MM.1S (cell line): ENCODE data around the gene PCCA.

Source experiments
- DNase-seq: peaks from one replicate; pipeline ENCODE4 v3.0.0-alpha.2; 2015
- H2AFZ ChIP-seq: fragments of 300-600 bp; sonication (generic); 2 replicates; pipeline ENCODE4 v1.6.0; 2016; ENCODE audit warnings: antibody characterized with exemption, low read length
- H3F3A ChIP-seq: fragments of 300-600 bp; sonication (generic); 2 replicates; pipeline ENCODE4 v1.6.1; 2016; ENCODE audit warnings: mild to moderate bottlenecking, antibody characterized with exemption, low read length, moderate library complexity, mixed read lengths; ENCODE audit not compliant: insufficient read depth
- H3K27ac ChIP-seq: fragments of 300-600 bp; sonication (generic); 2 replicates; pipeline ENCODE4 v1.5.1; 2016; ENCODE audit warnings: mild to moderate bottlenecking, low read length
- H3K27me3 ChIP-seq: fragments of 300-600 bp; sonication (generic); replicated peaks from 2 replicates; pipeline ENCODE4 v1.6.0; 2016; ENCODE audit warnings: low read length; ENCODE audit not compliant: insufficient read depth
- H3K36me3 ChIP-seq: fragments of 300-600 bp; sonication (generic); replicated peaks from 2 replicates; pipeline ENCODE4 v1.6.1; 2016; ENCODE audit warnings: mild to moderate bottlenecking, low read length, mixed read lengths; ENCODE audit not compliant: insufficient read depth
- H3K4me1 ChIP-seq: fragments of 300-600 bp; sonication (generic); 2 replicates; pipeline ENCODE4 v1.6.1; 2016; ENCODE audit warnings: low read length, mixed read lengths
- H3K4me2 ChIP-seq: fragments of 300-600 bp; sonication (generic); 2 replicates; pipeline ENCODE4 v1.6.0; 2016; ENCODE audit warnings: low read depth, low read length
- H3K4me3 ChIP-seq: fragments of 300-600 bp; sonication (generic); 2 replicates; pipeline ENCODE4 v1.5.1; 2016; ENCODE audit warnings: low read length, mixed read lengths
- H3K79me2 ChIP-seq: fragments of 300-600 bp; sonication (generic); 2 replicates; pipeline ENCODE4 v1.6.1; 2016; ENCODE audit warnings: mixed run types, low read length, mixed read lengths
- H3K9ac ChIP-seq: fragments of 300-600 bp; sonication (generic); 2 replicates; pipeline ENCODE4 v1.6.1; 2016; ENCODE audit warnings: low read length, mixed read lengths
- H3K9me2 ChIP-seq: fragments of 300-600 bp; sonication (generic); replicated peaks from 2 replicates; pipeline ENCODE4 v1.6.1; 2016; ENCODE audit warnings: mild to moderate bottlenecking, low read length, mixed read lengths; ENCODE audit not compliant: insufficient read depth
- H3K9me3 ChIP-seq: fragments of 300-600 bp; sonication (generic); replicated peaks from 2 replicates; pipeline ENCODE4 v1.6.1; 2016; ENCODE audit warnings: mild to moderate bottlenecking, low read length, mixed read lengths; ENCODE audit not compliant: insufficient read depth
- H4K20me1 ChIP-seq: fragments of 300-600 bp; sonication (generic); 2 replicates; pipeline ENCODE4 v1.6.1; 2016; ENCODE audit warnings: mild to moderate bottlenecking, low read length, moderate library complexity, mixed read lengths; ENCODE audit not compliant: insufficient read depth
- CTCF ChIP-seq: fragments of 300-600 bp; sonication (generic); IDR thresholded peaks from 2 replicates; pipeline ENCODE4 v1.5.1; 2016; ENCODE audit warnings: antibody characterized with exemption, low read length, mixed read lengths
- EZH2 ChIP-seq: fragments of 300-600 bp; sonication (generic); optimal IDR thresholded peaks from 2 replicates; pipeline ENCODE3; 2017; ENCODE audit warnings: low read depth, mild to moderate bottlenecking, antibody characterized with exemption, low read length, mixed read lengths
- EZH2phosphoT487 ChIP-seq: fragments of 300-600 bp; sonication (generic); IDR thresholded peaks from 2 replicates; pipeline ENCODE4 v1.6.1; 2018; ENCODE audit warnings: antibody characterized with exemption, low read length

The PCCA gene

GRCh38 chr13:100470866-100471505 lies 382.1 kb downstream of the PCCA start:
- no peaks in the 10 kb centered on the region for H3K27me3 ChIP-seq
- no peak overlapping the region for H3K27ac ChIP-seq
- H3K4me3 ChIP-seq: no peak overlapping the region
- H3K9me3 ChIP-seq: no peaks in the 10 kb centered on the region
- TF ChIP-seq CTCF (no peak), EZH2phosphoT487 (no peak), EZH2 (no peak)
- no peaks in the 10 kb centered on the region for H3F3A ChIP-seq
- H3K36me3 ChIP-seq: no peaks in the 10 kb centered on the region
- H3K79me2 ChIP-seq: no peaks in the 10 kb centered on the region
- no peaks in the 10 kb centered on the region for H3K9me2 ChIP-seq
- no peak overlapping the region for H2AFZ ChIP-seq
- H3K4me1 ChIP-seq: no peaks in the 10 kb centered on the region
- H4K20me1 ChIP-seq: no peaks in the 10 kb centered on the region
- no peak for DNase-seq
- H3K4me2 ChIP-seq: no peak overlapping the region
- no peak overlapping the region for H3K9ac ChIP-seq

- no peaks in the 10 kb centered on the region for H4K20me1 ChIP-seq
- no peak overlapping the region for H3K4me3 ChIP-seq
- H3K79me2 ChIP-seq: no peaks in the 10 kb centered on the region
- no peaks in the 10 kb centered on the region for H3F3A ChIP-seq
- no peaks in the 10 kb centered on the region for H3K4me1 ChIP-seq
- no peak for DNase-seq
- no peaks in the 10 kb centered on the region for H3K9me2 ChIP-seq
- H3K9me3 ChIP-seq: no peaks in the 10 kb centered on the region
- H3K4me2 ChIP-seq: no peak overlapping the region
- no peak overlapping the region for H2AFZ ChIP-seq
- H3K27ac ChIP-seq: no peak overlapping the region
- no peaks in the 10 kb centered on the region for H3K36me3 ChIP-seq
- TF ChIP-seq CTCF (no peak), EZH2phosphoT487 (no peak), EZH2 (no peak)
- no peaks in the 10 kb centered on the region for H3K27me3 ChIP-seq
- H3K9ac ChIP-seq: no peak overlapping the region
These were observed 384.2 kb downstream of the PCCA start for GRCh38 chr13:100473087-100473486.

- Histone ChIP-seq H3K79me2 (no peaks in the 10 kb centered on the region), H3K4me2 (no peak overlapping the region), H2AFZ (no peak overlapping the region), H3K27me3 (no peaks in the 10 kb centered on the region), H4K20me1 (no peaks in the 10 kb centered on the region), H3K4me3 (no peak overlapping the region), H3K9ac (no peak overlapping the region), H3K9me2 (no peaks in the 10 kb centered on the region), H3K36me3 (no peaks in the 10 kb centered on the region), H3K4me1 (no peaks in the 10 kb centered on the region), H3K9me3 (no peaks in the 10 kb centered on the region), H3F3A (no peaks in the 10 kb centered on the region), H3K27ac (no peak overlapping the region)
- TF ChIP-seq CTCF (no peak), EZH2 (no peak), EZH2phosphoT487 (no peak)
- no peak for DNase-seq
These were observed 384.7 kb downstream of the PCCA start for GRCh38 chr13:100473501-100474044.
